ENCODE measurements around the gene TNFRSF8.

DNA sequence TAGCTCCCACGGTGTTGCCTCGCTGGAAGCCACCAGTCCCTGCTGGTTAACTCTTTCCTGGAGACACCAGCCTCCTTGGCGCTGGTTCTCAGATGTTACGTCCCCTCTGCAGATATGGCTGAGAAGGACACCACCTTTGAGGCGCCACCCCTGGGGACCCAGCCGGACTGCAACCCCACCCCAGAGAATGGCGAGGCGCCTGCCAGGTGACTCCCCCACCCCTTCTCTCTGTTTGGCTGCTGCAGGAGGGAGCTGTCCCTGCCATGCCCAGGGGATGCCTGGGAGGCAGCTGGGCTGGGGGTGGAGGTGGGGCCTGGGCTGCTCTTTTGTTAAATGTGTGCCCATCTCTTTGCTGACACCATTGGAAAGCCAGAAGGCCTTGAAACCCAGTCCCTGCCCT is 60.1 kb downstream of the TNFRSF8 start:
- TF ChIP-seq CTCF (IDR thresholded peaks at IDR 0.05), result no peak
- TF ChIP-seq POLR2AphosphoS5 (IDR thresholded peaks at IDR 0.05; ENCODE audit: low read depth, low read length), result no peak
- TF ChIP-seq SIN3A (IDR thresholded peaks at IDR 0.05; ENCODE audit: borderline replicate concordance, insufficient read depth, low read depth, low read length), result no peak
- TF ChIP-seq TCF7L2 (IDR thresholded peaks at IDR 0.05; ENCODE audit: low read depth, low read length), result no peak

Data from Panc1 (cell line).